Memory B cell (primary cell): ENCODE measurements around the gene CLTC.

Source experiments
- ATAC-seq: fragments of 150-1000 bp; cut with Tn5 transposase; 2 replicates; pipeline ENCODE4 v1.10.0; 2021; ENCODE audit warnings: low read depth, mild to moderate bottlenecking, moderate library complexity
- DNase-seq, 2 donors: peaks; one replicate each; pipeline ENCODE4 v3.0.0; 2022; ENCODE audit warnings: low spot score in 2 of 2
- H3K27ac Mint-ChIP-seq: one replicate; pipeline ENCODE4 v1.8.0; 2022; ENCODE audit warnings: mild to moderate bottlenecking, moderate library complexity, mixed read lengths
- H3K27me3 Mint-ChIP-seq: one replicate; pipeline ENCODE4 v1.8.0; 2022; ENCODE audit warnings: mixed read lengths
- H3K36me3 Mint-ChIP-seq: one replicate; pipeline ENCODE4 v1.8.0; 2022; ENCODE audit warnings: mild to moderate bottlenecking, mixed read lengths
- H3K4me1 Mint-ChIP-seq: one replicate; pipeline ENCODE4 v1.8.0; 2022; ENCODE audit warnings: mixed read lengths
- H3K4me3 Mint-ChIP-seq: one replicate; pipeline ENCODE4 v1.8.0; 2022; ENCODE audit warnings: mild to moderate bottlenecking, moderate library complexity, mixed read lengths
- H3K9me3 Mint-ChIP-seq: one replicate; pipeline ENCODE4 v1.8.0; 2022; ENCODE audit warnings: mixed read lengths

Gene CLTC

GRCh38 chr17:59623151-59623550 is 3.5 kb downstream of the CLTC start:
- H3K4me3 Mint-ChIP-seq: peak overlapping the region; percentile 35
- no peaks in the 10 kb centered on the region for H3K27me3 Mint-ChIP-seq
- H3K4me1 Mint-ChIP-seq: peaks cover 32% of the 10 kb centered on the region
- no peaks in the 10 kb centered on the region for H3K9me3 Mint-ChIP-seq
- DNase-seq (no peak), ATAC-seq (no peak)
- peak overlapping the region; percentile 22 for H3K27ac Mint-ChIP-seq
- H3K36me3 Mint-ChIP-seq: no peaks in the 10 kb centered on the region

GRCh38 chr17:59626756-59627155 is 7.1 kb downstream of the CLTC start:
- Mint-ChIP-seq H3K27me3 (no peaks in the 10 kb centered on the region), H3K4me1 (peaks cover 37% of the 10 kb centered on the region), H3K4me3 (no peak overlapping the region), H3K27ac (no peak overlapping the region), H3K36me3 (peaks cover 8% of the 10 kb centered on the region), H3K9me3 (no peaks in the 10 kb centered on the region)
- ATAC-seq (no peak), DNase-seq (no peak)

GRCh38 chr17:59627274-59627673 is 7.6 kb downstream of the CLTC start:
- H3K27ac Mint-ChIP-seq: peak overlapping the region; percentile 4

GRCh38 chr17:59627770-59628171 is 8.1 kb downstream of the CLTC start:
- no peaks in the 10 kb centered on the region for H3K27me3 Mint-ChIP-seq
- DNase-seq (no peak), ATAC-seq (peak; percentile 64)
- peak overlapping the region; percentile 4 for H3K27ac Mint-ChIP-seq
- no peaks in the 10 kb centered on the region for H3K9me3 Mint-ChIP-seq
- H3K36me3 Mint-ChIP-seq: peaks cover 8% of the 10 kb centered on the region
- peak overlapping the region; percentile 54 for H3K4me3 Mint-ChIP-seq
- peaks cover 31% of the 10 kb centered on the region for H3K4me1 Mint-ChIP-seq

More at GRCh38 chr17:59627274-59627673, 7.6 kb downstream of the CLTC start:
- no peak for DNase-seq
- no peak for ATAC-seq
- Mint-ChIP-seq H3K4me1 (peaks cover 36% of the 10 kb centered on the region), H3K27me3 (no peaks in the 10 kb centered on the region), H3K9me3 (no peaks in the 10 kb centered on the region), H3K36me3 (peaks cover 8% of the 10 kb centered on the region), H3K4me3 (no peak overlapping the region)

GRCh38 chr17:59629174-59629573 is 9.5 kb downstream of the CLTC start:
- H3K9me3 Mint-ChIP-seq: no peaks in the 10 kb centered on the region
- no peak for ATAC-seq
- peaks cover 8% of the 10 kb centered on the region for H3K36me3 Mint-ChIP-seq
- peaks cover 28% of the 10 kb centered on the region for H3K4me1 Mint-ChIP-seq
- peak overlapping the region; percentile 4 for H3K27ac Mint-ChIP-seq
- no peaks in the 10 kb centered on the region for H3K27me3 Mint-ChIP-seq
- no peak for DNase-seq
- H3K4me3 Mint-ChIP-seq: no peak overlapping the region

GRCh38 chr17:59631276-59631675 is 11.6 kb downstream of the CLTC start:
- ATAC-seq (no peak), DNase-seq (no peak)
- H3K36me3 Mint-ChIP-seq: peaks cover 8% of the 10 kb centered on the region
- H3K9me3 Mint-ChIP-seq: no peaks in the 10 kb centered on the region
- H3K4me3 Mint-ChIP-seq: no peak overlapping the region
- peaks cover 27% of the 10 kb centered on the region for H3K4me1 Mint-ChIP-seq
- peak overlapping the region; percentile 63 for H3K27ac Mint-ChIP-seq
- H3K27me3 Mint-ChIP-seq: no peaks in the 10 kb centered on the region

- Mint-ChIP-seq H3K4me3 (no peak overlapping the region), H3K9me3 (no peaks in the 10 kb centered on the region), H3K4me1 (peaks cover 27% of the 10 kb centered on the region), H3K36me3 (peaks cover 8% of the 10 kb centered on the region), H3K27ac (no peak overlapping the region), H3K27me3 (no peaks in the 10 kb centered on the region)
- no peak for ATAC-seq
- no peak for DNase-seq
These were observed 12.7 kb downstream of the CLTC start for GRCh38 chr17:59632398-59632797.

GRCh38 chr17:59633658-59634359 is 14.1 kb downstream of the CLTC start:
- Mint-ChIP-seq H3K9me3 (no peaks in the 10 kb centered on the region), H3K36me3 (peaks cover 8% of the 10 kb centered on the region), H3K27ac (no peak overlapping the region), H3K4me3 (no peak overlapping the region), H3K27me3 (no peaks in the 10 kb centered on the region), H3K4me1 (peaks cover 18% of the 10 kb centered on the region)
- no peak for DNase-seq
- no peak for ATAC-seq

- Mint-ChIP-seq H3K27me3 (no peaks in the 10 kb centered on the region), H3K27ac (peak overlapping the region; percentile 38), H3K4me3 (no peak overlapping the region), H3K9me3 (no peaks in the 10 kb centered on the region), H3K4me1 (peaks cover 17% of the 10 kb centered on the region), H3K36me3 (peaks cover 6% of the 10 kb centered on the region)
- DNase-seq (no peak), ATAC-seq (no peak)
These were observed 15.2 kb downstream of the CLTC start for GRCh38 chr17:59634632-59635541.

- Mint-ChIP-seq H3K4me3 (no peak overlapping the region), H3K27ac (no peak overlapping the region)
These were observed 18.1 kb downstream of the CLTC start for GRCh38 chr17:59637611-59638310.

GRCh38 chr17:59638553-59638952 is 18.9 kb downstream of the CLTC start:
- Mint-ChIP-seq H3K4me1 (peaks cover 26% of the 10 kb centered on the region), H3K27ac (no peak overlapping the region), H3K4me3 (no peak overlapping the region), H3K36me3 (no peaks in the 10 kb centered on the region), H3K27me3 (no peaks in the 10 kb centered on the region), H3K9me3 (no peaks in the 10 kb centered on the region)
- ATAC-seq (no peak), DNase-seq (no peak)

More at GRCh38 chr17:59637611-59638310, 18.1 kb downstream of the CLTC start:
- no peak for DNase-seq
- peaks cover 19% of the 10 kb centered on the region for H3K4me1 Mint-ChIP-seq
- H3K27me3 Mint-ChIP-seq: no peaks in the 10 kb centered on the region
- no peaks in the 10 kb centered on the region for H3K9me3 Mint-ChIP-seq
- ATAC-seq: no peak
- no peaks in the 10 kb centered on the region for H3K36me3 Mint-ChIP-seq

- H3K4me3 Mint-ChIP-seq: peak overlapping the region; percentile 79
- H3K27ac Mint-ChIP-seq: peak overlapping the region; percentile 38
- no peaks in the 10 kb centered on the region for H3K27me3 Mint-ChIP-seq
- DNase-seq (peak in 1 of 2 donors; percentile 28), ATAC-seq (peak; percentile 99)
- H3K4me1 Mint-ChIP-seq: peaks cover 25% of the 10 kb centered on the region
- H3K36me3 Mint-ChIP-seq: peaks cover 7% of the 10 kb centered on the region
- no peaks in the 10 kb centered on the region for H3K9me3 Mint-ChIP-seq
These were observed 22.2 kb downstream of the CLTC start for GRCh38 chr17:59641799-59642484.

- no peak for DNase-seq
- Mint-ChIP-seq H3K4me1 (peaks cover 25% of the 10 kb centered on the region), H3K27ac (peak overlapping the region; percentile 38)
These were observed 22.9 kb downstream of the CLTC start for GRCh38 chr17:59642565-59642964.

More at GRCh38 chr17:59642565-59642964, 22.9 kb downstream of the CLTC start:
- H3K27me3 Mint-ChIP-seq: no peaks in the 10 kb centered on the region
- H3K9me3 Mint-ChIP-seq: no peaks in the 10 kb centered on the region
- H3K36me3 Mint-ChIP-seq: peaks cover 10% of the 10 kb centered on the region
- H3K4me3 Mint-ChIP-seq: peak overlapping the region; percentile 79
- ATAC-seq: no peak
